GM23248 (cell line): ENCODE measurements around the gene TSPAN7.

Experiments used
- EZH2 ChIP-seq: fragments of 200-600 bp; sonication (generic); IDR thresholded peaks from 2 replicates; pipeline ENCODE4 v1.6.1; 2018; ENCODE audit warnings: antibody characterized with exemption, mild to moderate bottlenecking; ENCODE audit not compliant: insufficient read depth, poor library complexity, severe bottlenecking
- EZH2phosphoT487 ChIP-seq: fragments of 200-600 bp; sonication (generic); IDR thresholded peaks from 2 replicates; pipeline ENCODE4 v1.6.1; 2018; ENCODE audit warnings: antibody characterized with exemption, moderate library complexity, mild to moderate bottlenecking, low read depth; ENCODE audit not compliant: insufficient read depth

DNA sequence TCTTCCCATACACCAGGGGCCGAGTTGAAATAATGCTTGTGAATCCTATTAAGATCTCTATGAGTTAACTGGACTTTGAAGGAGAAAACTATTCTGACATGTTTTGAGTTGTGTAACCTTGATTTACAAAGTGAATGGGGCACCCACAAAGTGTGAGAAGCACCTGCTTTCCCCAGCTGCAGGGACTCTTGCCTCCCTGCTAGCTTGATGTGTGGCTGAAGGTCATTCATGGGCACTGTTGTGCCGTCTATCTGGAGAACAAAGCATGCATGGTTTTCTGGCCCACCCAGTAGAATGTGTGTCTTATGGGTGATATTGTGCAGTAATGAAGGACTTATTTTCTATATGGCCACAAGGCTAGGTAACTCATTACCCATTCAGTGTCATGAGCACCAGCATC is 53.1 kb downstream of the TSPAN7 start:
- TF ChIP-seq EZH2phosphoT487 (no peak), EZH2 (no peak)
